ENCODE results near the gene SOS1.
"Not testable (repeated sequence)": the region's sequence is repeated elsewhere in the genome, so short reads cannot be mapped to it uniquely, and the experiment has no call there.

The SOS1 gene

DNA sequence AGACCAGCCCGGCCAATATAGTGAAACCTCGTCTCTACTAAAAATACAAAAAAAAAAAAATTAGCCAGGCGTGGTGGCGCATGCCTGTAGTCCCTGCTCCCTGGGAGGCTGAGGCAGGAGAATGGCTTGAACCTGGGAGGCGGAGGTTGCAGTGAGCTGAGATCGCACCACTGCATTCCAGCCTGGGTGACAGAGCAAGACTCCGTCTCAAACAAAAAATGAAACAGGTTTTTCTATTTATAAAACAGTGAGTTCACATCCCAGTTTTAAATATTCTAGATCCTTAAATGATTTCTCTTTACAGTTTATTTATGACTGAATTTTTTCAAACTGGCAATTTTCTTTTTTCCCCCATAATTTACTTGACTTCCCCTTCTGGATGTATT lies 20.1 kb upstream of the SOS1 start:
- POLR2A ChIA-PET; H3K9me3 ChIP-seq (ENCODE audit: control insufficient read depth, insufficient read depth, low read depth, low read length): not testable (repeated sequence)
- CTCF ChIA-PET: interaction anchor here (0.6 to 1.5 kb wide), 2 partner anchors 16 to 52 kb away, joined by 3 to 7 read pairs; no protein-coding TSS in a partner anchor

DNA sequence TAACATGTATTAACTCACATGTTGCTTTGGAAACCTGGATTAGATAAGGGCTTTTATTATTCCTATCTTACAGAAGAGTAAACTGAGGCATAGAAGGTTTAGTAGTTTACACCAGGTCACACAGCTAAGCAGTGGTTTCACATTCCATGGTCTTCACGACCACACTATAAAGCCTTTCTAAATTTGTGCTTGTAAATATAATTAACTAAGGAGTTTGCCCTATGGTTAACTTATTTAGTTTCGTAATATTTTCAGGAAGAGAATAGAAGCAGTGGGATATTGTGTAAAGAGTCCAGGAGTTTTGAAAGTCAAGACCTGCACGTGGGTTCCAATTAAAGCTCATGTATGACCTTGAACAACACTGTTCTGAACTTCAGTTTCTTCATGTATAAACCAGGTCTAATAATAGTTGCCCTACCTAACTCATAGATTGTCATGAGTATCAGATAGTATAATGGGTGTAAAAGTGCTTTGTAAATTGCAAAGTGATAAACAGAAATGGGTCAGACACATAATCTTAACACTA lies 19.5 kb upstream of the SOS1 start:
- CTCF ChIA-PET: interaction anchor here (0.6 to 1.5 kb wide), 2 partner anchors 16 to 51 kb away, joined by 3 to 7 read pairs; no protein-coding TSS in a partner anchor

More for the DNA sequence above, 20.1 kb upstream of the SOS1 start:
- H3K4me1 ChIP-seq (ENCODE audit: control insufficient read depth, insufficient read depth, low read length); H3K36me3 ChIP-seq (ENCODE audit: control insufficient read depth in 2 of 2, insufficient read depth in 1 of 2, low read length in 2 of 2); H3K4me3 ChIP-seq (ENCODE audit: low read depth, low read length); H3K27ac ChIP-seq (ENCODE audit: extremely low read depth, low read depth, low read length): not testable (repeated sequence)
- TF ChIP-seq, protein P1, sequence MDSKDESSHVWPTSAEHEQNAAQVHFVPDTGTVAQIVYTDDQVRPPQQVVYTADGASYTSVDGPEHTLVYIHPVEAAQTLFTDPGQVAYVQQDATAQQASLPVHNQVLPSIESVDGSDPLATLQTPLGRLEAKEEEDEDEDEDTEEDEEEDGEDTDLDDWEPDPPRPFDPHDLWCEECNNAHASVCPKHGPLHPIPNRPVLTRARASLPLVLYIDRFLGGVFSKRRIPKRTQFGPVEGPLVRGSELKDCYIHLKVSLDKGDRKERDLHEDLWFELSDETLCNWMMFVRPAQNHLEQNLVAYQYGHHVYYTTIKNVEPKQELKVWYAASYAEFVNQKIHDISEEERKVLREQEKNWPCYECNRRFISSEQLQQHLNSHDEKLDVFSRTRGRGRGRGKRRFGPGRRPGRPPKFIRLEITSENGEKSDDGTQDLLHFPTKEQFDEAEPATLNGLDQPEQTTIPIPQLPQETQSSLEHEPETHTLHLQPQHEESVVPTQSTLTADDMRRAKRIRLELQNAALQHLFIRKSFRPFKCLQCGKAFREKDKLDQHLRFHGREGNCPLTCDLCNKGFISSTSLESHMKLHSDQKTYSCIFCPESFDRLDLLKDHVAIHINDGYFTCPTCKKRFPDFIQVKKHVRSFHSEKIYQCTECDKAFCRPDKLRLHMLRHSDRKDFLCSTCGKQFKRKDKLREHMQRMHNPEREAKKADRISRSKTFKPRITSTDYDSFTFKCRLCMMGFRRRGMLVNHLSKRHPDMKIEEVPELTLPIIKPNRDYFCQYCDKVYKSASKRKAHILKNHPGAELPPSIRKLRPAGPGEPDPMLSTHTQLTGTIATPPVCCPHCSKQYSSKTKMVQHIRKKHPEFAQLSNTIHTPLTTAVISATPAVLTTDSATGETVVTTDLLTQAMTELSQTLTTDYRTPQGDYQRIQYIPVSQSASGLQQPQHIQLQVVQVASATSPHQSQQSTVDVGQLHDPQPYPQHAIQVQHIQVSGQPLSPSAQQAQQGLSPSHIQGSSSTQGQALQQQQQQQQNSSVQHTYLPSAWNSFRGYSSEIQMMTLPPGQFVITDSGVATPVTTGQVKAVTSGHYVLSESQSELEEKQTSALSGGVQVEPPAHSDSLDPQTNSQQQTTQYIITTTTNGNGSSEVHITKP (tag by site-specific recombination; IDR thresholded peaks at IDR 0.05): peak; percentile 31; the same call in 1 of the 2 replicates
- TF ChIP-seq ZNF335 (tag by site-specific recombination; conservative IDR thresholded peaks at IDR 0.05): 0 out of 2 replicates have a peak, but pooled peaks have one; percentile 3

More for the DNA sequence above, 19.5 kb upstream of the SOS1 start:
- Histone ChIP-seq H3K9me3 (ENCODE audit: control insufficient read depth, insufficient read depth, low read depth, low read length) (no peaks in the 10 kb centered on the region), H3K27ac (ENCODE audit: extremely low read depth, low read depth, low read length) (no peak overlapping the region), H3K4me1 (ENCODE audit: control insufficient read depth, insufficient read depth, low read length) (peaks cover 10% of the 10 kb centered on the region), H3K36me3 (ENCODE audit: control insufficient read depth in 2 of 2, insufficient read depth in 1 of 2, low read length in 2 of 2) (no peaks in the 10 kb centered on the region), H3K4me3 (ENCODE audit: low read depth, low read length) (no peak overlapping the region)
- POLR2A ChIA-PET: interaction anchor here (1.5 kb wide), 2 partner anchors 14 to 20 kb away, joined by 3 to 6 read pairs; partner anchors contain the start of gene SOS1
- TF ChIP-seq, protein P2, sequence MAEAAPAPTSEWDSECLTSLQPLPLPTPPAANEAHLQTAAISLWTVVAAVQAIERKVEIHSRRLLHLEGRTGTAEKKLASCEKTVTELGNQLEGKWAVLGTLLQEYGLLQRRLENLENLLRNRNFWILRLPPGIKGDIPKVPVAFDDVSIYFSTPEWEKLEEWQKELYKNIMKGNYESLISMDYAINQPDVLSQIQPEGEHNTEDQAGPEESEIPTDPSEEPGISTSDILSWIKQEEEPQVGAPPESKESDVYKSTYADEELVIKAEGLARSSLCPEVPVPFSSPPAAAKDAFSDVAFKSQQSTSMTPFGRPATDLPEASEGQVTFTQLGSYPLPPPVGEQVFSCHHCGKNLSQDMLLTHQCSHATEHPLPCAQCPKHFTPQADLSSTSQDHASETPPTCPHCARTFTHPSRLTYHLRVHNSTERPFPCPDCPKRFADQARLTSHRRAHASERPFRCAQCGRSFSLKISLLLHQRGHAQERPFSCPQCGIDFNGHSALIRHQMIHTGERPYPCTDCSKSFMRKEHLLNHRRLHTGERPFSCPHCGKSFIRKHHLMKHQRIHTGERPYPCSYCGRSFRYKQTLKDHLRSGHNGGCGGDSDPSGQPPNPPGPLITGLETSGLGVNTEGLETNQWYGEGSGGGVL (tag by site-specific recombination; IDR thresholded peaks at IDR 0.05): no peak
- TF ChIP-seq, protein P3, sequence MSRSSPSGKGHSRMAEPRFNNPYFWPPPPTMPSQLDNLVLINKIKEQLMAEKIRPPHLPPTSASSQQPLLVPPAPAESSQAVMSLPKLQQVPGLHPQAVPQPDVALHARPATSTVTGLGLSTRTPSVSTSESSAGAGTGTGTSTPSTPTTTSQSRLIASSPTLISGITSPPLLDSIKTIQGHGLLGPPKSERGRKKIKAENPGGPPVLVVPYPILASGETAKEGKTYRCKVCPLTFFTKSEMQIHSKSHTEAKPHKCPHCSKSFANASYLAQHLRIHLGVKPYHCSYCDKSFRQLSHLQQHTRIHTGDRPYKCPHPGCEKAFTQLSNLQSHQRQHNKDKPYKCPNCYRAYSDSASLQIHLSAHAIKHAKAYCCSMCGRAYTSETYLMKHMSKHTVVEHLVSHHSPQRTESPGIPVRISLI (tag by site-specific recombination; IDR thresholded peaks at IDR 0.05): no peak
- TF ChIP-seq YY2 (tag by site-specific recombination; IDR thresholded peaks at IDR 0.05) (no peak), SCRT2 (tag by site-specific recombination; IDR thresholded peaks at IDR 0.05) (peak; percentile 29; the same call in 1 of the 2 replicates), SP7 (tag by site-specific recombination; IDR thresholded peaks at IDR 0.05) (no peak), ZNF335 (tag by site-specific recombination; conservative IDR thresholded peaks at IDR 0.05) (0 out of 2 replicates have a peak, but pooled peaks have one; percentile 0), WT1 (tag by site-specific recombination; IDR thresholded peaks at IDR 0.05) (no peak), ZNF404 (tag by site-specific recombination; IDR thresholded peaks at IDR 0.05) (no peak)
- TF ChIP-seq, protein P4, sequence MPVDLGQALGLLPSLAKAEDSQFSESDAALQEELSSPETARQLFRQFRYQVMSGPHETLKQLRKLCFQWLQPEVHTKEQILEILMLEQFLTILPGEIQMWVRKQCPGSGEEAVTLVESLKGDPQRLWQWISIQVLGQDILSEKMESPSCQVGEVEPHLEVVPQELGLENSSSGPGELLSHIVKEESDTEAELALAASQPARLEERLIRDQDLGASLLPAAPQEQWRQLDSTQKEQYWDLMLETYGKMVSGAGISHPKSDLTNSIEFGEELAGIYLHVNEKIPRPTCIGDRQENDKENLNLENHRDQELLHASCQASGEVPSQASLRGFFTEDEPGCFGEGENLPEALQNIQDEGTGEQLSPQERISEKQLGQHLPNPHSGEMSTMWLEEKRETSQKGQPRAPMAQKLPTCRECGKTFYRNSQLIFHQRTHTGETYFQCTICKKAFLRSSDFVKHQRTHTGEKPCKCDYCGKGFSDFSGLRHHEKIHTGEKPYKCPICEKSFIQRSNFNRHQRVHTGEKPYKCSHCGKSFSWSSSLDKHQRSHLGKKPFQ (tag by site-specific recombination; IDR thresholded peaks at IDR 0.05): no peak
- TF ChIP-seq, protein P5, sequence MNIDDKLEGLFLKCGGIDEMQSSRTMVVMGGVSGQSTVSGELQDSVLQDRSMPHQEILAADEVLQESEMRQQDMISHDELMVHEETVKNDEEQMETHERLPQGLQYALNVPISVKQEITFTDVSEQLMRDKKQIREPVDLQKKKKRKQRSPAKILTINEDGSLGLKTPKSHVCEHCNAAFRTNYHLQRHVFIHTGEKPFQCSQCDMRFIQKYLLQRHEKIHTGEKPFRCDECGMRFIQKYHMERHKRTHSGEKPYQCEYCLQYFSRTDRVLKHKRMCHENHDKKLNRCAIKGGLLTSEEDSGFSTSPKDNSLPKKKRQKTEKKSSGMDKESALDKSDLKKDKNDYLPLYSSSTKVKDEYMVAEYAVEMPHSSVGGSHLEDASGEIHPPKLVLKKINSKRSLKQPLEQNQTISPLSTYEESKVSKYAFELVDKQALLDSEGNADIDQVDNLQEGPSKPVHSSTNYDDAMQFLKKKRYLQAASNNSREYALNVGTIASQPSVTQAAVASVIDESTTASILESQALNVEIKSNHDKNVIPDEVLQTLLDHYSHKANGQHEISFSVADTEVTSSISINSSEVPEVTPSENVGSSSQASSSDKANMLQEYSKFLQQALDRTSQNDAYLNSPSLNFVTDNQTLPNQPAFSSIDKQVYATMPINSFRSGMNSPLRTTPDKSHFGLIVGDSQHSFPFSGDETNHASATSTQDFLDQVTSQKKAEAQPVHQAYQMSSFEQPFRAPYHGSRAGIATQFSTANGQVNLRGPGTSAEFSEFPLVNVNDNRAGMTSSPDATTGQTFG (tag by site-specific recombination; IDR thresholded peaks at IDR 0.05; ENCODE audit: borderline replicate concordance): no peak
